ENCODE results near the gene FXYD4.

DNA sequence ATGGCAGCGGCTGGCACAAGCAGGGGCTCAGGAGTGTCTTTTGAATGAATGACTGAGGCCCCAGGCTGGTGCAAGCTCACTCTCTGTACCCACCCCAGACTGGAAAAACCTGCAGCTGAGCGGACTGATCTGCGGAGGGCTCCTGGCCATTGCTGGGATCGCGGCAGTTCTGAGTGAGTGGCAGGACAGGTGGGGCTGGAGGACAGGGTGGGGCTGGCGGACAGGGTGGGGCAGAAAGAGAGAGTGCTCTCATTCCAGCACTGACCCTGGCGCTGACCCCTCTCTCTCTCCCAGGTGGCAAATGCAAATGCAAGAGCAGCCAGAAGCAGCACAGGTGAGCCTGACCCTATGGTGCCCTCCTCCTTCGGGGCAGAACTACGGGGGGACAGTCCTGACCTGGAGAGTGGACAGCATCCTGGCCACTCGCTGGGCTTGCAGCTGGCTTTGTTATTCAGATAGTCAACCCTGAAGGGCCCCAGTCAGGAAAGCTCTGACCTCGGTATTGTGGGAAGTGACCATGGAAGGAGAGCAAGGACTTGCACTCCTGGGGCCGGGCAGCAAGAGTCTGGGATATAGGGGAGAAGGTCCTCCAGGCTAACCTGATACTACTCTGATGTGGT, 4.1 kb downstream of the FXYD4 start:
- no peak for TF ChIP-seq POLR2A (IDR thresholded peaks at IDR 0.05; ENCODE audit: low read length)
- TF ChIP-seq GATA1 (IDR thresholded peaks at IDR 0.05; ENCODE audit: low read depth, low read length) = no peak
